Stimulated activated CD4-positive, alpha-beta T cell treated with anti-CD3 and anti-CD28 coated beads, TNF-alpha, amount 100 ng/mL, for 48 hours (primary cell): ENCODE results near the gene COMT.
"Not testable (repeated sequence)": the region's sequence is repeated elsewhere in the genome, so short reads cannot be mapped to it uniquely, and the experiment has no call there.

Source experiments
- DNase-seq, 3 donors: peaks; one replicate each; pipeline ENCODE4 v3.0.0-alpha.2; 2020; ENCODE audit warnings: low read depth in 3 of 3

Gene COMT

DNA sequence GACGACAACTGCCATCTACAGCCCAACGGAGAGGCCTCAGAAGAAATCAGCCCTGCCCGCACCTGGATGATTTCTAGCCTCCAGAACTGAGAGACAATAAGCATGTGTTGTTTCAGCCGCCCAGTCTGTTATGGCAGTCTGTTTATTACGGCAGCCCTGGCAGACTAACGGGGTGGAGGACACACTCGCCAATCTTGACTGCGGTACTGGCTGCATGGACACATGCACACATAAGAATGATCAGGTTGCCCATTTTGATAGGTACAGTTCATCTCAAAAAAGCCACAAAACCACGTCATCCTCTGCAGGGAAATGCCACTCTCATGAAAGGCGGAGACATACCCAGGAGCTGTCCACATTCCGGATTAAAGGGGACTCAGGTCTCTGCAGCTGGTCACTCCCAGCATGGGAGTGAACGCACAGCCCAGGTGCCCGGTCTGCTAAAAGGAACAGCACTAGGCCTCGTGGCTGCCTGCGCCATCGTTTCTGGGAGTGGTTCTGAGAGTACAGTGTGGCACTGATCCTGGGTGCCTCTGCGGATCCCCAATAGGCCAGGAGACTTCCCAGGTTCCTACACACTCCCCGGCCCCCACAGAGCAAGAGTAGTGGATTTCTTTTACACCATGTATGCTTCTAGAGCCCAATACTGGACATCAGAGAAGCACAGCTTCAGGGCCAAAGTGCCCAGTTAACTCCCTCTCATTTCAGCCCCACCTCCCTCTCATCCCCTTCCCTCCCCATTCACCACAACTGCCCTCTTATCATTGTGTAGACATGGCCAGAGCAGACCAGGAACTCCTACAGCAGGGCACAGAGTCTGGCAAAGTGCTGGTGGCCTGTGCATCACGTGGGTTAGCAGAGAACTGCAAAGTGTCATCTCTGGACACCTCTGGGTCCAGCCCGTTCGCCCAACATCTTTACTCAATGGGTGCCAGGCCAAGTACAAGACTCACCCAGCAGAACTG, 11.7 kb upstream of the COMT start:
- no peak for DNase-seq

- no peak for DNase-seq
Measured at GRCh38 chr22:19930551-19931486, 10.8 kb upstream of the COMT start.

DNA sequence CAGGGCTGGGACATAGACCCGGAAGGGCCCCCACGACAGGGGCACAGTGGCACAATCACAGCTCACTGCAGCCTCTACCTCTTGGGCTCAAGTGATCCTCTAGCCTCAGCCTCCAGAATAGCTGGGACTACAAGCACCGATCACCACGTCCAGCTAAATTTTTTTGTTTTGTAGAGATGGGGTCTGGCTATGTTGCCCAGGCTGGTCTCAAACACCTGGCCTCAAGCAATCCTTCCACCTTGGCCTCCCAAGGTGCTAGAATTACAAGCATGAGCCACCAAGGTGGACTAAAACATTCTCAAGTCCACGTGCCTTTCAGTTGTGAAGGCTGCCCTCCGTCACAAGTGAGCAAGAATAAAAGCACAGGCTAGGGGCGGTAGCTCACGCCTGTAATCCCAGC, 10.1 kb upstream of the COMT start:
- DNase-seq, result no peak

GRCh38 chr22:19932367-19933206, 9.0 kb upstream of the COMT start:
- DNase-seq, result no peak

- DNase-seq, result no peak
Measured at GRCh38 chr22:19933341-19934241, 8.0 kb upstream of the COMT start.

DNA sequence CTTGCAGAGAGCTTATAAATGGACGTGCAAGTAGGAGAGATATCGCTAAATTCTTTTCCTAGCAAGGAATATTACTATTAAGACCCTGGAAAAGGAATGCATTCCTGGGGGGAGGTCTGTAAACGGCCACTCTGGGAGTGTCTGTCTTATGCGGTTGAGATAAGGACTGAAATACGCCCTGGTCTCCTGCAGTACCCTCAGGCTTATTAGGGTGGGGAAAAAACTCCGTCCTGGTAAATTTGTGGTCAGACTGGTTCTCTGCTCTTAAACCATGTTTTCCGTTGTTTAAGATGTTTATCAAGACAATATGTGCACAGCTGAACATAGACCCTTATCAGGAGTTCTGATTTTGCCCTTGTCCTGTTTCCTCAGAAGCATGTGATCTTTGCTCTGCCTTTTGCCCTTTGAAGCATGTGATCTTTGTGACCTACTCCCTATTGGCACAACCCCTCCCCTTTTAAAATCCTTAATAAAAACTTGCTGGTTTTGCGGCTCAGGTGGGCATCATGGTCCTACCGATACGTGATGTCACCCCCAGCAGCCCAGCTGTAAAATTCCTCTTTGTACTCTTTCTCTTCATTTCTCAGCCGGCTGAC, 6.4 kb upstream of the COMT start:
- not testable (repeated sequence) for DNase-seq

- no peak for DNase-seq
Measured at GRCh38 chr22:19936513-19936912, 5.1 kb upstream of the COMT start.

DNA sequence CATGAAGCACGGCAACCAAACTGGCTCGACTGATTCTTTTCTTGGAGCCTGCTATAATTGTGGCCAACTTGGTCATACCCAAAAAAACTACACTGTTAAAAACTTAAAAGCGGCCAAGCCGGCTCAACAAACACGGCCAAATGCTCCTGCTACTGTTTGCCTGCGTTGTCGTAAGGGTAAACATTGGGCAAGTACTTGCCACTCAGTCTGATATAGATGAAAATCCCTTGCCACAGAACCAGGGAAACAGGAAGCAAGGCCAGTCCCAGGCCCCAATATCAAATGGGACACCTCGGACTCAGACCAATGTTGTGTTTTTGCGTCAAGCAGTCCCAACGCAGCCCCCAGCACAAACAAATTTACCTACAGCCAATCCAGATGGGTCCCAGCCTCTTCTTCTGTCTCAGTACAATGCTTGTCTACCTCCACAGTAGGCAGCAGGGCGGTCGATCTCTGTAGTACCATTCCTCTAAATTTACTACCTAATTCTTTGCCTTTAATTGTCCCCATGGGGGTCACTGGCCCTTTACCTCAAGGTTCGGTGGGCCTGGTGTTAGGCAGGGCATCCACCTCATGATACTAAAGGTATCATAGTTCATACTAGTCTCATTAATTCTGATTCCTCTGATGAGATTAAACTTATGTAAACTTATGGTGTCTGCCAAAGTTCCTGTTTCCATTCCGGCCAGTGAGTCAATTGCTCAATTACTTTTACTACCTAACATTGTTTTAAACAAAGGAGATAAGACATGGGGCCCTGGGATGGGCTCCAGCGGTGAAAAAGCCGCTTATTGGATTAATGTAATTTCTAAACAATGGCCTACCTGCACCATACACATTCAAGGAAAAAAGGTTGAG, 3.7 kb upstream of the COMT start:
- no peak for DNase-seq

GRCh38 chr22:19940536-19941364, 822 bp upstream of the COMT start:
- no peak for DNase-seq

- DNase-seq, result no peak
Measured at GRCh38 chr22:19942157-19943081, 847 bp downstream of the COMT start.

DNA sequence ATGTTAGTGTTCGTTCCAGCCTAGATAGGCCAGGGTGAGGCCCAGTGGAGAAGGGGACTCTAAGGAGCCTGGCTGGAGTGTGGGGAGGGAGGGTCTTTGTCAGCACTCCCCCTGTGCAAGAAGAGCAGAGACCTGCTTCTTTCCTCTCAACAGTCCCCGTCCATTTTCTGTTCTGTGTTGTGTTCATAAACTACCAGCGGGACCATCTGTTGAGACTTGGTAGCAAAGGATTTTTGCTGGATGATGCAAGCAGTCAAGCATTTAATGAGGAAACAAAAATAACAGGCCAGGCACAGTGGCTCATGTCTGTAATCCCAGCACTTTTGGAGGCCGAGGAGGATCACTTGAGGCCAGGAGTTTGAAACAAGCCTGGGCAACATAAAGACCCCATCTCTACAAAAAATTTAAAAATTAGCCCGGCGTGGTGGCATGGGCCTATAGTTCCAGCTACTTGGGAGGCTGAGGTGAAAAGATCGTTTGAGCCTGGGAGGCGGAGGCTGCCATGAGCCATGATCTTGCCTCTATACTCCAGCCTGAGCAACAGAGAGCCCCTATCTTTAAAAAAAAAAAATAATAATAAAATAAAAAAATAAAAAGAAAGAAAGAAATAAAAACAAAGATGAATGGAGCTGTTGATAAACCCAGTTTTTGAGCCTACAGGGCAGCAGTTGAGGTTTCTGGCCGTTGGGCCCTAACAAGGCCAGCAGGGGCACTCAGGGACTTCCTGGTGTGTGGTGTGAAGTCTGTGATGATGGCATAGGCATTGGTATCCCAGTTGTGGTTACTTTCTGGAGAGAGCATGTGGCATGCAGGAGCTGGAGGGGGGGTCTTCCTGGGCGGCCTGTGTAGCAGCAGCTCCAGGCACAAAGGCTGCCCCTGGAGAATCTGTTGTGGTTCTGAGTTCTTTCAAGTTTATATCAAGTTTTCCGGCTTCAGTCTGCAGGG, 1.8 kb downstream of the COMT start:
- DNase-seq, result no peak

DNA sequence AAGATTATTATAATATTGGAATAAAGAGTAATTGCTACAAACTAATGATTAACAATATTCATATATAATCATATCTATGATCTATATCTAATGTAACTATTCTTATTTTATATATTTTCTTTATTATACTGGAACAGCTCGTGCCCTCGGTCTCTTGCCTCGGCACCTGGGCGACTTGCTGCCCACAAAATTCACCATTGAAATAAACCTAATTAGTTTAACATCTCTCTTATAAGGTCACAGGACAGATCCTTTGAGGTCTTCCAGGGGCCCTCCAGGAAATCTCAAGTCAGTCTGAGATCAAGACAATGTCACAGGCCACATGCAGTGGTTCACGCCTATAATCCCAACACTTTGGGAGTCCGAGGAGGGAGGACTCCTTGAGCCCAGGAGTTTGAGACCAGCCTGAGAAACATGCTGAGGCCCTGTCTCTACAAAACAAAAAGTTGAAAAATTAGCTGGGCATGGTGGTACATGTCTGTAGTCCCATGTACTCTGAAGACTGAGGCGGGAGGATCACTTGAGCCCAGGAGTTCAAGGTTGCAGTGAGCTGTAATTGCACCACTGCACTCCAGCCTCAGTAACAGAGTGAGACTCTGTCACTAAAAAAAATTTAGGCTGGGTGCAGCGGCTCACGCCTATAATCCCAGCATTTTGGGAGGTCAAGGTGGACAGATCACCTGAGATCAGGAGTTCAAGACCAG, 6.6 kb downstream of the COMT start:
- no peak for DNase-seq

DNA sequence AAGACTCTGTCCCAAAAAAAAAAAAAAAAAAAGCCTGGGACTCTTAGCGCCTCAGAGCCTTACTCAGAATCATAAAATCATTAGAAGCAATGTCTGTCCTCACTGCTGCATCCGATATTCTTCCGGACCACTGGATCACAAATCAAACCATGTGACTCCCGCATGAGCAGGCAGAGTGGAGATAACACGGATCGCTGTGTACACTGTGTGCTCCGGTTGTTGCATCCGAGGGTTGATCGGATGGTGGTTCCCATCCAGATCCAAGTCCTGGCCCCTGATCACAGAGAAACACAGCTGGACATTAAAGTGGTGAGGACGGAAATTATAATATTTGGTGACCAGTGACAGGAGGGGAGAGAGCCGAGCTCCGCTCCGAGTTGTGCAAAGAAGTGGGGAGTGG, 9.8 kb downstream of the COMT start:
- DNase-seq, result no peak

DNA sequence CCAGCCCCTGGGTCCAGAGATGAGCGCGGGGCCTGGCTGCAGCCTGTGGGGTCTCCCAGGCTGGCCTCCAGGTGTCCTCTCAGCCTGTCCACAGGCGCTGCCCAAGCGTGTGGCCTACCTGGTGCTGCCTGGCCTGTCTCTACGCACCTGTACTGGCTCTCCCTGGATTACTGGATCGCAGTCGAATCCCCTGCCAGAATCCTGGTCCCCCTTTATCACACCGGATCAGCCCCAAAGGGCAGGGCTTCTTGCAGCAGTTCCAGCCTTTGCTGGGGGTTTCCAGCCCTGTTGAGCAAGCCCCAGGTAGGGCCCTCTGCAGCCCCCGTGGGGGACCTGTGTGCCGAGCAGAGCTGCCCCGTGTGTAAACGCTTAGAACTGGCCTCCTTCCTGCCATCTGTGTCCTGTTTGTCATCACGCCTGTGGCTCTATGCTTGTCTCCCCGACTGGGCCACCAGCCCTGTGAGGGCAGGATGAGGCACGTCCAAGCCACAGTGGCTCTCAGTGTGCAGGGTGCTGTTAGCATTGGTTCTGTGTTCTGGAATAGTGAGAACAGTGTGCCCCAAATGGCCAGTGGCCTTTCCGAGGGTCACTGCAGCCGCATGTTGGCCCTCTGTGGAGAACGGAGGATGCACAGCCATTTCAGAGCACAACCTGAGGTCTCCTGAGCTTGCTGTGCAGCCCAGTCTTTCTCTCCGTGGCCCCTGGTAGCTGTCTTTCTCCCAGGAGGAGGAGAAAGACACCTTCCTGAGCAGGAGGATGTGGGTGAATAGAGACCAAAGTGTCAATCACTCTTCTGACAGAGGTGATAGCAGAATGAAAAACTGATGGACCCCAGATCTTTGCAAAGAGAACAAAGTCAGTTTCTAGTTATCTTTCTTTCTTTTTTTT, 13.9 kb downstream of the COMT start:
- no peak for DNase-seq
